GM10248 (cell line): Measurements from ENCODE around the gene ZNF600.
"Not testable (repeated sequence)": the region's sequence is repeated elsewhere in the genome, so short reads cannot be mapped to it uniquely, and the experiment has no call there.

Experiments
- CTCF ChIA-PET: fragments of 300-600 bp; sonication (Branson Sonifier 250); formaldehyde crosslinking; extraction: SDS; loops from one replicate; lab custom pipeline; 2021; ENCODE audit warnings: antibody characterized with exemption; lab: Yijun Ruan, JAX
- POLR2A ChIA-PET: fragments of 350-650 bp; sonication (Branson Sonifier 250); formaldehyde crosslinking; extraction: SDS; loops from one replicate; lab custom pipeline; 2020; ENCODE audit warnings: antibody characterized with exemption; lab: Yijun Ruan, JAX
- DNase-seq: peaks from one replicate; pipeline ENCODE4 v3.0.0; 2012; ENCODE audit errors: extremely low spot score
- TF ChIP-seq, protein P1 (sequence below): IDR thresholded peaks from 2 replicates; pipeline ENCODE4 v1.5.1; 2012; ENCODE audit warnings: mild to moderate bottlenecking, low read depth; ENCODE audit errors: extremely low read depth, missing control alignments, control extremely low read depth

Gene ZNF600

DNA sequence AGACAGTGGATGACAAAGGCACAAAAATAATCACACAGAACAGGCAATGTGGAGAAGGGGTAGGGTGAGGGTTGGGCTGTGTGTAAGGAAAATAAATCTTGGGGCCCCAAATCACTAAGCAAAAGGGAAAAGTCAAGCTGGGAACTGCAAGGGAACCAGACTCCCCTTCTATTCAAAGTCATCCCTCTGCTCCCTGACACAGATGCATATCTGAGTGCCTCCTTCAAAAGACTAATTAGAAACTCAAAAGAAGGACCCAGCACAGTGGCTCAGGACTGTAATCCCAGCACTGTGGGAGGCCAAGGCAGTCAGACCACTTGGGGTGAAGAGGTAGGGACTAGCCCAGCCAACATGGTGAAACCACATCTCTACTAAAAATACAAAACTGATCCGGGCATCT lies 70.1 kb downstream of the ZNF600 start:
- TF ChIP-seq, protein P1, sequence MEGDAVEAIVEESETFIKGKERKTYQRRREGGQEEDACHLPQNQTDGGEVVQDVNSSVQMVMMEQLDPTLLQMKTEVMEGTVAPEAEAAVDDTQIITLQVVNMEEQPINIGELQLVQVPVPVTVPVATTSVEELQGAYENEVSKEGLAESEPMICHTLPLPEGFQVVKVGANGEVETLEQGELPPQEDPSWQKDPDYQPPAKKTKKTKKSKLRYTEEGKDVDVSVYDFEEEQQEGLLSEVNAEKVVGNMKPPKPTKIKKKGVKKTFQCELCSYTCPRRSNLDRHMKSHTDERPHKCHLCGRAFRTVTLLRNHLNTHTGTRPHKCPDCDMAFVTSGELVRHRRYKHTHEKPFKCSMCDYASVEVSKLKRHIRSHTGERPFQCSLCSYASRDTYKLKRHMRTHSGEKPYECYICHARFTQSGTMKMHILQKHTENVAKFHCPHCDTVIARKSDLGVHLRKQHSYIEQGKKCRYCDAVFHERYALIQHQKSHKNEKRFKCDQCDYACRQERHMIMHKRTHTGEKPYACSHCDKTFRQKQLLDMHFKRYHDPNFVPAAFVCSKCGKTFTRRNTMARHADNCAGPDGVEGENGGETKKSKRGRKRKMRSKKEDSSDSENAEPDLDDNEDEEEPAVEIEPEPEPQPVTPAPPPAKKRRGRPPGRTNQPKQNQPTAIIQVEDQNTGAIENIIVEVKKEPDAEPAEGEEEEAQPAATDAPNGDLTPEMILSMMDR: no peak
- no peak for DNase-seq

DNA sequence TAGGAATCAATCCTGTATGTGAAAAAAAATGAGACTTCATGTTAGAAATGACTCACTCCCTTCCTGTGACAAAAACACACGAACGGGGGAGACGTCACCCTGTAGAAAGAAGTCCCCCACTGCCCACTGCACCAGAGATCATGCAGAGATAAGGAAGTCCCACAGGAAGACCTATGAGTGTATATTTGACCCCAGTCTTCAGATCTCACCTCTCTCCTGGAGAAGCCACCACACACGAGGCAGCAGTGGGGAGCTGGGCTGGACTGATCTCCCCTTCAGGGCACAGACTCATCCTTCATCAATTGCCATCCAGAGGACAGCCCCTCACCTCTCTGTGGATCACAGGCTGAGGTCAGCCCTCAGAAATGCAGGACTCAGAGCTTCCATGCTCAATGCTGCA lies 70.7 kb downstream of the ZNF600 start:
- POLR2A ChIA-PET, DNase-seq, CTCF ChIA-PET: not testable (repeated sequence)

More for the DNA sequence above, 70.1 kb downstream of the ZNF600 start:
- POLR2A ChIA-PET: no interaction called here
- CTCF ChIA-PET: no interaction called here

DNA sequence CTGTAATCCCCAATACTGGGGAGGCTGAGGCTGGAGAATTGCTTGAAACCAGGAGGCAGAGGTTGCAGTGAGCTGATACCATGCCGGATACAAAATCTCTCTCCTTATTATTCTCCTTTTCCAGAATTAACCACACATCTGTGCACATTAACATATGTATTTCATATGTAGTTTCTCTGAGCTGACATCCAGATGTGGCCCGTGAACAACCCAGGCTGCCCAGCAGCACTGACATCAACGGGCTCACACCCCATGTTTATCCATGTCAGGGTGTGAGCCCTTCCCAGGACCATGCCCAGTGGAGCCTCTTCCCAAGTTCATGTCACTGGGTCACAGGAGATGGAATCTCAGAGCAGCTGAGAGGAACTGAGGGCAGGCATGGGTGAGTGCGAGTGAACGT lies 71.3 kb downstream of the ZNF600 start:
- CTCF ChIA-PET: interaction anchor here (1.0 kb wide), 1 partner anchor 14 kb away, joined by 3 read pairs; no protein-coding TSS in a partner anchor
- POLR2A ChIA-PET, DNase-seq: not testable (repeated sequence)
